EH (cell line): ENCODE measurements around the gene TANK.
A peak's percentile ranks its signal among the peaks of the same experiment; 100 is the strongest.
"Not testable (repeated sequence)": the region's sequence is repeated elsewhere in the genome, so short reads cannot be mapped to it uniquely, and the experiment has no call there.

Source experiments
- DNase-seq: peaks from one replicate; pipeline ENCODE4 v3.0.0-alpha.2; 2015; ENCODE audit warnings: low read depth

Gene TANK

DNA sequence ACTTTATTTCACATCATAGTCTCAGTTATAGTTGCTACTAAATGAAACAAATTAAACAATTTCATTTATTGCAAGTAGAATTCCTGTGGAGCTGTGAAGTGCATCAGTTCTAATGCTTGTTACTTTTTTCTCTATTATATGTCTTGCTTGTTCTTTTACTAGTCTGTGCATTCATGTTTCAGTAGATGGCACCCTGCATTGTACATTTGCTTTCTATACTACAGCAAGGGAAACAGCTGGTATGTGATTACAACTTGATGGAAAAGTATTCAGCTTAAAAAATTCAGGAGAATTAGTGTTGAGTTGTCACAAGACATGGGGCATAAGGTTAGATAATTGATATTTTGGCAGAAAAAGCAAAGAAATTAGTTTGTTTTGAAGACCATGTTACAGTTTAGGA is 72.3 kb downstream of the TANK start:
- no peak for DNase-seq

DNA sequence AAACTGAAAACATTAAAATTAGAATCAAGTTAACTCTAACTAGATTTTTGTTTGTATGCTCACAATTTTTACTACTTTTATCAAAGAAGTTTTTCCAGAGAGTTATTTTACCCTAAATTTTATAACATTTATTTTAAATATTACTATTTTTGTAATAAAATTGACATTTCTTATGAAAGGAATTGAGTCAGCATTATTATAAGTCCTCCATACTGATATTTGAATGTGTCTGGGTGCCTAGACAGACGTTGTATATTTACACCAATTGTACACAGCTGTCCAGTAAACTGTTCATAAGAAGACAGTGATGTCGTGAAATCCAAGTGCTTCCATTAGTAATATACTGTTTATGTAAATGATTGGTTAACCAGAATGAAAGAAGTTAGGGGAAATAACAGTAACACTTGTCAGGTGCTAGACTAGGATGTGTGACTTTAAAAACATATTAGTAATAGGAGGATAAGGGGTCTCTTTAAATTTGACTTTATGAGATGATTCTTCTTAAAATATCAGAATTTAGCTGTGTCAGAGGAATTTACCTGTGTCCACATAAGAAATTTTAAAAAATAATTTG is 73.7 kb downstream of the TANK start:
- DNase-seq, result no peak

- DNase-seq, result no peak
Measured at GRCh38 chr2:161234627-161235026, 74.4 kb downstream of the TANK start.

- DNase-seq, result peak; percentile 57
Measured at GRCh38 chr2:161237392-161238264, 77.4 kb downstream of the TANK start.

DNA sequence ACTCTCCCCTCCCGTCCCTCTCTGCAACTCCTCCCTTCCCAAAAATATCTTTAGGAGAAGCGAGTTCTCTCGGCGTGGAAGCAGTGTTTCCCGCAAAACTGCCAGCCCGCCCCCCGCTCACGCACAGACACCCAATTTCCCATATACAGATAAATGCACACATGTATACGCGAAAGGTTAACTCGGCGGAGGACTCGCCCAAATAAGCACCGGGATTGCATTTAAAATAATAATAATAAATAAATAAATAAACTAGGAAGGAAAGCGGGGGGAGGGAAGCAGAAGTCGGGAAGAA is 78.0 kb downstream of the TANK start:
- no peak for DNase-seq

GRCh38 chr2:161238560-161239325 is 78.5 kb downstream of the TANK start:
- peak; percentile 54 for DNase-seq

DNA sequence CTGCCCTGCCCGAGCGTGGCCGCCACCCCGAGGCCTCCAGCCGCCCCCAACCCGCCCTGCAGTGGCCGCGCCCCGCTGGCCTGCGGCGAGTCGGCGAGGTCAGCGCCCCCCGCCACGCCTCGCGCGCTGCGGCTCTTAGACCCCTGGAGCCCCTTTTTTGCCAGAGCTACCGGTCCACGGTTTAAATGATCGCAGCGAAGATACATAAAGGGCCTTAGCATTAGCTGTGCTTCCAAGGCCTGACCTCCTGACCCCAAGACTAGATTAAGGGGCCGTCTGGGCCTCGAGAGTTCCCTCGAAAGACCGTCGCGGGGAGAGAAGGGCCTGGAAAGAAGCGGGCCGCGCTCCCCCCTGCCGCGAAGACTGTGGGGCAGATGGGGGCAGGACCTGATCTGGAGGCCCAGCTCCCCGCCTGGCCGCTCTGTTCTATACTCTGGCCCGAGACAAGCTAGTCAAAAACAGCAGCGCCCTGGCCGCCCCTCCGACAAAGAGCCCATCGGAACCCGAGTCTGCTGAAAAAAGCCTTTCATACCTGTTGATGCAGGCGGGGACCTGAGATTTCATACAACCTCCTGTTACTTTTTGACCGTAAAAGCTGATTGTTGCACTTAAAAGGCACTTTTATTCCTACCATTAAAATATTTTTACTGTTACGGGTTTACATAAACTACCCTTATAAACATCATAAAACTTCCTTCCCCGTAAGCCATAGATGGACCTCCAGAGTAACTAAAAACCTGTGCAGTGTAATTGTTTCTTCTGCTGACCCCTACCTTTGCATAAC is 79.3 kb downstream of the TANK start:
- DNase-seq, result no peak

DNA sequence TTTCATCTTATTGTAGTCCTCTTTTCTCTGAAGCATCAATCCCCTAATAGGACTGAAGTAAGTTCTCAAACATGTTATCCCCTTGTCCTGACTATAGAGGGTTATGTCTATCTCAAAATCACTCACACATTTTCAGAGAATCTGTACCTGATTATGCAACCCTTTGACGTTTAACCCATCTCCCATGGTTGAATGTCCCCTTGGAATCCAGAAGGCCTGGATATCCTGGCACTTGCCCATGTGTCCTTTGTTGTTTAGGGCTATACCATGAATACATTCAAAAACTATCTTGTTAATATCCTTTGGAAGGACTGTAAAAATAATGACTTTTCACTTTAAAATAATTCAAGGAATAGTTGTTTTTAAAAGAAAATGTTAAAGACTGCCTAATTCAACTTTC is 81.7 kb downstream of the TANK start:
- DNase-seq, result no peak

GRCh38 chr2:161243312-161243711 is 83.1 kb downstream of the TANK start:
- DNase-seq, result no peak

- no peak for DNase-seq
Measured at GRCh38 chr2:161243905-161244304, 83.7 kb downstream of the TANK start.

DNA sequence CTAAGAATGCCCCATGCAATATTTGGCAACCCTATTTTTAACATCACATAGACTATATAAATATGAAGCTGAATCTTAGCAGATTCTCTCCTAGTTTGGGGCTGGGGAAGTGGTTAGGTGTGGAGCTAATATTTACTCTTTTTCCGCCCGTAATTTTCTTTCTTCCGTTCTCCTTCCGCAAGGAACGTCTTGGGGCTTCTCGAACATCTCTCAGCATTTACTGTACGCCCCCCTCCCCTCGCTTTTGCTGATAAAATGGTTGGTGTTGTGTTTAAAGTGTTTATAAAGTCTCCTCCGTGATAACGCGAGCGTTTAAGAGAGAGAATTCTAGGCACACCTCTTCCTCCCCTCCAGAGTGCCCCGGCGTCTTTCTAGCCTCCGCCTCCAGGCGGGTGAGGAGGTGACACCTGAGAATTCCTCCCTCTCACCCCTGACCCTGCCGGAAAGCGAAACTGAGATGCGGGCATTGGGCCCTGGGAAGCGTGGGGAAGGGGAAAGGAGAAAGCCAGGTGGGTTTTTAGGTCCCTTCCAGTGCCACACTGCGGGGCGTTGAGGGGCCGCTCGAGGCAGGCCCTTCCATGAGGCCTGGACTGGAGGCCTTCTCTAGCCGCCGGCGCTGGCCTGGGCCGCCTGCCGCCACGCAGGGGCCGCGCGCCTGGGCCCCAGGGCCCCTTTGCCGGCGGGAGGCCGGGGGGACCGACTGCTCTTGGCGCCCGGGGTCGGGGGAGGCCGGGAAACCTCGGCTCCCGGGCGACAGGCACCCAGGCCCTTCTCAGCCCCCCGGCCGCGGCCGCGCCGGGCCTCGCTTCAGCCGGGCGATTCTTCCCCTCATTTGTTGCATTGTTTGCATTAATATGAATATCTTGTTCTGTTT is 84.4 kb downstream of the TANK start:
- not testable (repeated sequence) for DNase-seq

GRCh38 chr2:161245261-161245553 is 85.0 kb downstream of the TANK start:
- DNase-seq, result no peak

GRCh38 chr2:161245671-161246070 is 85.4 kb downstream of the TANK start:
- no peak for DNase-seq

DNA sequence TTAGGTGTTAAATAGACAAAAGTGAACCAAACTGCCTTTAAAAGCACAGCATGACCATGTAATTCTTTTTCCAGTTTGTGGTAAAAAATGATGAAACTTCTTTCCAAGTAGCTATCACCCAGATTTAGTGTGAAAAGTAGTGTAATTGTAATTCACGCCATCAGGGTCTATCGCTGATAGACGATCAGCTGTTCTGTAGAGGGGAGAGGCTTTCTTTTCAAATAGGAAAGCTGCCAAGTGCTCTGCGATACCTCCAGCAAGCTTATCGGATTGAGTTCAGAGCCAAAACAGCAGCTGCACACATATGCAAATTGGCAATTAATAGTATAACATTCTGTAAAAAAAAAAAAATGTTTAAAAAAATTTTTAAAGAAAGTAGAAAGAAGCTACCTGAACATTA is 86.1 kb downstream of the TANK start:
- no peak for DNase-seq

GRCh38 chr2:161250864-161251436 is 90.7 kb downstream of the TANK start:
- DNase-seq, result peak; percentile 45

GRCh38 chr2:161257123-161257952 is 97.1 kb downstream of the TANK start:
- no peak for DNase-seq

GRCh38 chr2:161265874-161266273 is 105.6 kb downstream of the TANK start:
- DNase-seq, result no peak

GRCh38 chr2:161269111-161269510 is 108.9 kb downstream of the TANK start:
- no peak for DNase-seq

DNA sequence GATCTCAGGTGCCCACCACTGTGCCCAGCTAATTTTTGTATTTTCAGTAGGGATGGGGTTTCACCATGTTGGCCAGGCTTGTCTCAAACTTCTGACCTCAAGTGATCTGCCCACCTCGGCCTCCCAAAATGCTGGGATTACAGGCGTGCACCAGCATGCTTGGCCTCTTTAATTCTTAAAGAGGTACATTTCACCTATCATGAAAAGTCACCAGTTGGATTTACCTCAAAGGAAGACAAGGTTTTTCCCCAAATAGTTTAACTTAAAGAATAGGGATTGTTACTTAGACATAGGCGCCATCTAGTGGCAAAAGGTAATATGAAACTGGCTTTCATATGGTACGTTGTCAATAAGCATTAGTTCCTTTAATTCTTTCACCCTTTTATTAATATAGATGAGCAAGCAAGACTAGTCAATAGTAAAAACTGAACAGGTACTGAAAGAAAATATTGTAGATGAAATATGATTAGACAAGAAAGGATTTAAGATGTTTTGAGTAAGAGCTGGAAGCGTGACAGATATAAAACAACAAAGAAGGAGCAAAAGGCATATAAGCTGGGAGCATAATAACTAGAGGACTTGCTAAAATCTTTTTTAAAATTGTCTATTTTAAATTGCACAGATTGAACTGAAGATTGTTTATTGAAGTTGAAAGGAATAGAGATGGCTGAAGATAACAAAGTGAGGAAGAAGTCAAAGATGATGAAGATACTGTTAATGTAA is 113.0 kb downstream of the TANK start:
- peak; percentile 63 for DNase-seq
